Ovary (tissue), 9 donors: ENCODE measurements around the gene KCTD12. TPM values are rescaled to one million over a fixed set of nuclear protein-coding genes. Genes with fewer than 3 reads are reported as not detected.

Experiments
- DNase-seq, 5 donors: peaks; one replicate each; pipeline ENCODE4 v3.0.0-alpha.2; 2019 to 2020
- H3K27ac ChIP-seq, 2 donors: fragments of 200-600 bp; one replicate each; pipeline versions ENCODE4 v1.5.1 to v1.8.0; 2019 to 2022
- H3K27me3 ChIP-seq: fragments of 200-600 bp; one replicate; pipeline ENCODE4 v1.8.0; 2022
- H3K36me3 ChIP-seq: fragments of 200-600 bp; sonication (generic); one replicate; pipeline ENCODE4 v1.5.1; 2019
- H3K4me1 ChIP-seq: one replicate; pipeline ENCODE4 v1.8.1; 2013; ENCODE audit warnings: mild to moderate bottlenecking, moderate library complexity; ENCODE audit not compliant: insufficient read depth
- H3K4me3 ChIP-seq: fragments of 200-600 bp; sonication (generic); one replicate; pipeline ENCODE4 v1.5.1; 2017
- H3K9me3 ChIP-seq, 2 donors: fragments of 200-600 bp in 1 of 2; sonication (generic) in 1 of 2; one replicate each; pipeline versions ENCODE4 v1.5.1 to v1.8.1; 2013 to 2019; ENCODE audit warnings: mild to moderate bottlenecking in 1 of 2, moderate library complexity in 1 of 2
- CTCF ChIP-seq, 3 donors: fragments of 450-650 bp in 2 of 3; fragments of 200-600 bp in 1 of 3; IDR thresholded peaks; one replicate each; pipeline versions ENCODE4 v1.5.1 to v1.8.0; 2016 to 2022; ENCODE audit warnings: antibody characterized with exemption in 3 of 3, mild to moderate bottlenecking in 1 of 3
- EP300 ChIP-seq: sonication (generic); formaldehyde crosslinking; IDR thresholded peaks from one replicate; pipeline ENCODE4 v1.6.1; 2017; ENCODE audit warnings: antibody characterized with exemption
- POLR2A ChIP-seq: fragments of 450-650 bp; IDR thresholded peaks from one replicate; pipeline ENCODE4 v1.6.1; 2017; ENCODE audit warnings: antibody characterized with exemption, mild to moderate bottlenecking, moderate library complexity
- WGBS, 3 donors: extraction: QIAGEN DNeasy Blood & Tissue Kit in 1 of 3; methylation state at CpG; one replicate each; pipeline versions ENCODE4 v1.1.5 to v1.1.7; 2013 to 2017; 5-methylcytosine and 5-hydroxymethylcytosine counted together
- intact Hi-C, 4 donors: fragments of 100-400 bp; cut with DNase I; formaldehyde crosslinking; loops; one replicate each; pipeline versions ENCODE4 v1.11.0 to v1.15.1; 2022 to 2023
- polyA plus RNA-seq, 2 donors: library from polyadenylated mRNA; stranded (reverse); fragments of 200-250 nt in 1 of 2; fragments of 350-450 nt in 1 of 2; fragmentation: Illumina TruSeq in 1 of 2; extraction: RNeasy Lipid Tissue Mini Kit (QIAGEN cat#74804) in 1 of 2; gene quantifications; one replicate each; pipeline ENCODE4 v1.2.3, GENCODE V29; 2013 to 2014
- total RNA-seq, 7 donors: library from RNA; depleted of rRNA in 2 of 7; stranded (reverse); fragments of >200 nt in 2 of 7; fragmentation: NEBNext Ultra II Directional in 3 of 7; extraction: Animal tissue kit (Norgen Biotek cat#: 25700) in 3 of 7; gene quantifications; one replicate each; pipeline versions ENCODE4 v1.1.0 to v1.2.4, GENCODE V29; 2016 to 2023
- donor health status: DM: no; HTN: no; CAD: no; lungs with moderate emphysema.
- donor health status: DM: no; HTN: no; CAD: no.
- donor health status: Bipolar disorder and iron deficiency.
- donor health status: DM: yes; HTN: yes; CAD: no.
- donor health status: DM: no; HTN: no; CAD: no.
- donor health status: DM: yes; HTN: yes; CAD: no.

The KCTD12 gene
- total and polyA plus RNA-seq, 9 donors, result 44.1 to 91.8 (median 73.9) TPM

GRCh38 chr13:76882431-76882830 lies 3.8 kb downstream of the KCTD12 start:
- H3K4me3 ChIP-seq, result no peak overlapping the region
- intact Hi-C loops, result loop anchor here in 1 of 4 donors (10.0 kb wide), 1 partner anchor 408 kb away; no protein-coding TSS in a partner anchor

GRCh38 chr13:76879883-76880270 lies 6.3 kb downstream of the KCTD12 start:
- DNase-seq, result no peak
- Histone ChIP-seq H3K9me3 (no peaks in the 10 kb centered on the region), H3K27me3 (no peaks in the 10 kb centered on the region), H3K4me1 (peaks cover 1% of the 10 kb centered on the region), H3K27ac (no peak overlapping the region), H3K36me3 (no peaks in the 10 kb centered on the region), H3K4me3 (no peak overlapping the region)
- WGBS, 3 donors, result 81 to 89% (median 84%) methylated on average over 3 of the region's 3 CpGs
- TF ChIP-seq EP300 (no peak), POLR2A (no peak), CTCF (IDR thresholded peaks at IDR 0.05) (no peak)
- intact Hi-C loops, result loop anchor here in 1 of 4 donors (10.0 kb wide), 1 partner anchor 405 kb away; no protein-coding TSS in a partner anchor

More at GRCh38 chr13:76882431-76882830, 3.8 kb downstream of the KCTD12 start:
- WGBS, 3 donors, result 52 to 58% (median 53%) methylated on average over 4 of the region's 4 CpGs
- DNase-seq, result no peak
- TF ChIP-seq EP300 (no peak), CTCF (IDR thresholded peaks at IDR 0.05) (no peak), POLR2A (no peak)
- no peak overlapping the region for H3K27ac ChIP-seq
- no peaks in the 10 kb centered on the region for H3K9me3 ChIP-seq
- H3K36me3 ChIP-seq, result no peaks in the 10 kb centered on the region
- H3K27me3 ChIP-seq, result no peaks in the 10 kb centered on the region
- H3K4me1 ChIP-seq, result peaks cover 1% of the 10 kb centered on the region

- no peaks in the 10 kb centered on the region for H3K36me3 ChIP-seq
- peaks cover 1% of the 10 kb centered on the region for H3K4me1 ChIP-seq
- TF ChIP-seq EP300 (no peak), POLR2A (no peak), CTCF (IDR thresholded peaks at IDR 0.05) (no peak)
- intact Hi-C loops, result no loop called here
- 53 to 65% (median 54%) methylated on average over 8 of the region's 8 CpGs for WGBS, 3 donors
- H3K4me3 ChIP-seq, result no peak overlapping the region
- no peaks in the 10 kb centered on the region for H3K27me3 ChIP-seq
- peak; percentile 23 to 60 (median 27) for DNase-seq
- H3K27ac ChIP-seq, result no peak overlapping the region
- H3K9me3 ChIP-seq, result no peaks in the 10 kb centered on the region
Measured at GRCh38 chr13:76879203-76879882, 6.9 kb downstream of the KCTD12 start.

- Histone ChIP-seq H3K27me3 (no peaks in the 10 kb centered on the region), H3K36me3 (no peaks in the 10 kb centered on the region), H3K4me1 (no peaks in the 10 kb centered on the region), H3K27ac (no peak overlapping the region), H3K9me3 (no peaks in the 10 kb centered on the region), H3K4me3 (no peak overlapping the region)
- intact Hi-C loops, result no loop called here
- DNase-seq, result no peak
- TF ChIP-seq EP300 (no peak), CTCF (IDR thresholded peaks at IDR 0.05) (no peak), POLR2A (no peak)
- 71 to 78% (median 75%) methylated on average over 3 of the region's 3 CpGs for WGBS, 3 donors
Measured at GRCh38 chr13:76878043-76878442, 8.2 kb downstream of the KCTD12 start.
